Chondrocyte (in vitro differentiated cells): ENCODE data around the gene FREM3. TPM values are rescaled to one million over a fixed set of nuclear protein-coding genes. Genes with fewer than 3 reads are reported as not detected.
A peak's percentile ranks its signal among the peaks of the same experiment; 100 is the strongest.
"Not testable (repeated sequence)": the region's sequence is repeated elsewhere in the genome, so short reads cannot be mapped to it uniquely, and the experiment has no call there.

ENCODE experiments used
- DNase-seq: peaks from one replicate; pipeline ENCODE4 v3.0.0; 2021; ENCODE audit warnings: mixed read lengths, low spot score
- H3K27ac Mint-ChIP-seq: one replicate; pipeline ENCODE4 v1.8.0; 2021; ENCODE audit warnings: mild to moderate bottlenecking, moderate library complexity, mixed read lengths; ENCODE audit not compliant: unreplicated experiment
- H3K27me3 Mint-ChIP-seq: 2 replicates; pipeline ENCODE4 v1.8.0; 2021; ENCODE audit warnings: low read depth, mixed read lengths
- H3K36me3 Mint-ChIP-seq: 2 replicates; pipeline ENCODE4 v1.8.0; 2021; ENCODE audit warnings: low read depth, mixed read lengths
- H3K4me1 Mint-ChIP-seq: 2 replicates; pipeline ENCODE4 v1.8.0; 2021; ENCODE audit warnings: low read depth, mild to moderate bottlenecking, mixed read lengths
- H3K4me3 Mint-ChIP-seq: one replicate; pipeline ENCODE4 v1.8.0; 2021; ENCODE audit warnings: mild to moderate bottlenecking, moderate library complexity, mixed read lengths; ENCODE audit not compliant: unreplicated experiment
- H3K9me3 Mint-ChIP-seq: 2 replicates; pipeline ENCODE4 v1.8.0; 2021; ENCODE audit warnings: low read depth, mixed read lengths
- total RNA-seq: library from RNA; stranded (reverse); gene quantifications from 3 replicates; pipeline ENCODE4 v1.2.1, GENCODE V29; 2021
- TF ChIP-seq, protein P1 (sequence below): fragments of 200-600 bp; sonication (generic); IDR thresholded peaks from 2 replicates; pipeline ENCODE4 v1.5.0; 2021; ENCODE audit warnings: antibody characterized with exemption, mild to moderate bottlenecking, moderate library complexity

Gene FREM3
- total RNA-seq, 1 donor from 2014 or later, result not detected

DNA sequence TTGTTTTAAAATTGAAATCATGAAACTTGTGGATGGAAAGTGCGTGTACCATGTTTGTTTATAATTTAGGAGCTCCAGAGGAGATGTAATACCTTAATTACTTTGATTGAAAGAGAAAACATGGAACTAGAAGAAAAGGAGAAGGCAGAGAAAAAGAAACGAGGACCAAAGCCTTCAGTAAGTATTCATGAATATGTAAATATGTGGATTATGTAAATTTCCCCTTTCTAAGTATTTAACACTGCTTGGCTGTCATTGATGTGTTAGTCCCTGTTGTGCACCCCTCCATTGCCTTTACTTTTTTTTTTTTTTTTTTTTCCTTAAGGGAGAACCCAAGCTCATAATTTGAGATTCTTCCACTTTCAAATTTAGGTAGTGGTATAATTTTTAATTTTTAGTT, 150.5 kb downstream of the FREM3 start:
- peaks cover 3% of the 10 kb centered on the region for H3K4me1 Mint-ChIP-seq
- no peaks in the 10 kb centered on the region for H3K9me3 Mint-ChIP-seq
- no peak for DNase-seq
- H3K4me3 Mint-ChIP-seq, result no peak overlapping the region
- H3K27ac Mint-ChIP-seq, result no peak overlapping the region
- peaks cover 48% of the 10 kb centered on the region for H3K36me3 Mint-ChIP-seq
- TF ChIP-seq, protein P1, sequence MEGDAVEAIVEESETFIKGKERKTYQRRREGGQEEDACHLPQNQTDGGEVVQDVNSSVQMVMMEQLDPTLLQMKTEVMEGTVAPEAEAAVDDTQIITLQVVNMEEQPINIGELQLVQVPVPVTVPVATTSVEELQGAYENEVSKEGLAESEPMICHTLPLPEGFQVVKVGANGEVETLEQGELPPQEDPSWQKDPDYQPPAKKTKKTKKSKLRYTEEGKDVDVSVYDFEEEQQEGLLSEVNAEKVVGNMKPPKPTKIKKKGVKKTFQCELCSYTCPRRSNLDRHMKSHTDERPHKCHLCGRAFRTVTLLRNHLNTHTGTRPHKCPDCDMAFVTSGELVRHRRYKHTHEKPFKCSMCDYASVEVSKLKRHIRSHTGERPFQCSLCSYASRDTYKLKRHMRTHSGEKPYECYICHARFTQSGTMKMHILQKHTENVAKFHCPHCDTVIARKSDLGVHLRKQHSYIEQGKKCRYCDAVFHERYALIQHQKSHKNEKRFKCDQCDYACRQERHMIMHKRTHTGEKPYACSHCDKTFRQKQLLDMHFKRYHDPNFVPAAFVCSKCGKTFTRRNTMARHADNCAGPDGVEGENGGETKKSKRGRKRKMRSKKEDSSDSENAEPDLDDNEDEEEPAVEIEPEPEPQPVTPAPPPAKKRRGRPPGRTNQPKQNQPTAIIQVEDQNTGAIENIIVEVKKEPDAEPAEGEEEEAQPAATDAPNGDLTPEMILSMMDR, result no peak
- H3K27me3 Mint-ChIP-seq, result no peaks in the 10 kb centered on the region

DNA sequence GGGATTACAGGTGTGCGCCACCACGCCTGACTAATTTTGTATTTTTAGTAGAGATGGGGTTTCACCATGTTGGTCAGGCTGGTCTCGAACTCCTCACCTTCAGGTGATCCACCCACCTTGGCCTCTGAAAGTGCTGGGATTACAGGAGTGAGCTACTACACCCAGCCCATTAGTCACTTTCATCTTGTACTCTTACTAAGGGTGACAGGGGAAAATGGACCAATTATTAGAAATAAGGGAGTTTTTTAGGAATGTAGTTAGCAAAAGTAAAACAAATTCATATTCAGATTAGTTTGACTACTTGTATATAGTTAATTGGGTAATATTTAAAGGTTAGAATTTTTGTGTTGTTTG, 160.8 kb downstream of the FREM3 start:
- H3K4me3 Mint-ChIP-seq, result no peak overlapping the region
- no peaks in the 10 kb centered on the region for H3K4me1 Mint-ChIP-seq
- TF ChIP-seq, protein P1, result no peak
- DNase-seq, result no peak
- H3K27ac Mint-ChIP-seq, result no peak overlapping the region
- H3K9me3 Mint-ChIP-seq, result no peaks in the 10 kb centered on the region
- H3K27me3 Mint-ChIP-seq, result no peaks in the 10 kb centered on the region
- H3K36me3 Mint-ChIP-seq, result peaks cover 56% of the 10 kb centered on the region

DNA sequence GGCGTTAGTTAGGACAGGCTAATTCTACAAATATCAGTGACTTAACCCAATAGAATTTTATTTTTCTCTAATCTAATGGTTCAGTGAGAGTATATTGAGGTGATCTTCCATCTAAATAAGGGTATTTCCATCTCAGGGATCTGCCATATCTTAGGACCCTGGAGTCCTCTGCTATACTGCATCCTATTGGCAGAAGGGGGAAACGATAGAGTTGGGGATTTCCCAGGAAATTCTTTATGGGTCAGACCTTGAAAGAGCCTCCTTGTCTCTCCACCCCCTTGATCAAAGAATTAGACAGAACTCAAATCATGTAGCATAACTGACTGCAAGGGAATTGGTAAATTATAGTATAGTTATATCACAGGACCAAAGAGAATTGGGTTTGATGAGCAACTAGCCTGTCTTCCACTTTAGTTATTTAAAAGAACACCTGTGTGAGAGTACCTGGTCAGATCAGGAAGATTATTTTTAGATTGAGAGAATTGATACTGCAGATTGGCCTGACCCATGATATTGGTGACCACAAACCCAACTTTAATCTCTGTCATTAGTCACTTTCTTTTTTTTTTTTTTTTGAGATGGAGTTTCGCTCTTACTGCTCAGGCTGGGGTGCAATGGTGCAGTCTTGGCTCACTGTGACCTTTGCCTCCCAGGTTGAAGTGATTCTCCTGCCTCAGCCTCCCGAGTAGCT, 161.4 kb downstream of the FREM3 start:
- no peaks in the 10 kb centered on the region for H3K4me1 Mint-ChIP-seq
- DNase-seq, result no peak
- no peak overlapping the region for H3K4me3 Mint-ChIP-seq
- no peak overlapping the region for H3K27ac Mint-ChIP-seq
- TF ChIP-seq, protein P1, result no peak
- H3K36me3 Mint-ChIP-seq, result peaks cover 54% of the 10 kb centered on the region
- no peaks in the 10 kb centered on the region for H3K27me3 Mint-ChIP-seq
- no peaks in the 10 kb centered on the region for H3K9me3 Mint-ChIP-seq

DNA sequence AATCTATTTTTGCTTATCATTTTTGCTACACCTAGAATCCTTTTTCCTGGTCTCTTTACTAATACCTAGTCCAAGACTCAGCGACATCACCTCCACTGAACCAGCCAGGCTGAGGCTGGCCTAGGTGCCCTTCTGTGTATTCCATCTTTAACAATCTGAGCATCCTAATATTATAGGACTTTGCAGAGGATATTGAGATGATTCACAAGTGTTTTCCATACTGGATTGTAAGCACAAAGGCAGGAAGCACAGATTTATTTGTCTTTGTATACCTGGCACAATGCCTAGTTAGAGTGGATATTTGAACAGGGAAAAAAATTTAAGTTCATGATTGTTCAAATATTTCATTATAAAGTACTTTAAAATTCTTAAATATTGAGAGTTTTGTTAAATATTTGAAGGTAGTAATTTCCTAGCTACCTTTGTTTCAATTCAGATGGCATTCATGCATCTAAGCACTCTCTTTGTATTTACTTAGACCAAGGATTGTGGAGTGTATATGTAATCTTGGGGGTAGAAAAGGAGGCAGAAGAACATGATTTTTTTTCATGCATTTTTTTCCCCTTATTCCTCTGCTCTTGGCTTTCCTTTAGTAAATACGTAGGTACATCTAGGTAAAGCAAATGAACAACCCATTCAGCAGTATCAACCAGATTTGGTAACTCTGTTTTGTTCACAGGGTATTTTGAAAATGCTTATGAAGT, 168.5 kb downstream of the FREM3 start:
- no peak overlapping the region for H3K4me3 Mint-ChIP-seq
- H3K27ac Mint-ChIP-seq, result no peak overlapping the region
- peaks cover 8% of the 10 kb centered on the region for H3K4me1 Mint-ChIP-seq
- no peak for DNase-seq
- TF ChIP-seq, protein P1, result peak; percentile 33
- no peaks in the 10 kb centered on the region for H3K9me3 Mint-ChIP-seq
- H3K27me3 Mint-ChIP-seq, result no peaks in the 10 kb centered on the region
- H3K36me3 Mint-ChIP-seq, result peaks cover 39% of the 10 kb centered on the region

DNA sequence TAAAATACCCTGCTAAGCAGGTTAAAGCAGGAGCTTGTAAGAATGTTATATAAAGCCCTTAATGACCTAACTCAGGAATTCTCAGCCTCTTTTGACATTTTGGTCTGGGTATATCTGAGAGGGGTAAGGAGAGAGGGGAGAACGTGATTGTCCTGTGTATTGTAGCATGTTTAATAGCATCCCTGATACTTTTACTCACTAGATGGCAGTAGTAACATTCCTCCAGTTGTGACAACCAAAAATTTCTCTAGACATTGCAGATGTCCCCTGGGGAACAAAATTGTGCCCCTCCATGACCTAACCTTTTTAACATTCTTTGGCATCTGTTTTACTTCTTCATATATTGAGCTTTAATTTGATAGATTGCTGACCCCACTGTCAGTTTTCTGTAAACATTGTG, 169.1 kb downstream of the FREM3 start:
- Mint-ChIP-seq H3K27ac (no peak overlapping the region), H3K36me3 (peaks cover 41% of the 10 kb centered on the region)

DNA sequence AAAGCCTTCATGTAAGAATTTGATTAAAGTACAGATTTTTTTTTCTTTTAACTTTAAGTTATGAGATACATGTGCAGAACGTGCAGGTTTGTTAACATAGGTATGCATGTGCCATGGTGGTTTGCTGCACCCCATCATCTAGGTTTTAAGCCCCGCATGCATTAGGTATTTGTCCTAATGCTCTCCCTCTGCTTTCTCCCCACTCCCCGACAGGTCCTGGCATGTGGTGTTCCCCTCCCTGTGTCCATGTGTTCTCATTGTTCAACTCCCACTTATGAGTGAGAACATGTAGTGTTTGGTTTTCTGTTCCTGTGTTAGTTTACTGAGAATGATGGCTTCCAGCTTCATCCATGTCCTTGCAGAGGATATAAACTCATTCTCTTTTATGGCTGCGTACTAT, 172.4 kb downstream of the FREM3 start:
- not testable (repeated sequence) for H3K27me3 Mint-ChIP-seq, H3K9me3 Mint-ChIP-seq, H3K27ac Mint-ChIP-seq, H3K4me3 Mint-ChIP-seq, DNase-seq, H3K4me1 Mint-ChIP-seq
- H3K36me3 Mint-ChIP-seq, result peaks cover 36% of the 10 kb centered on the region

More for the DNA sequence above, 169.1 kb downstream of the FREM3 start:
- TF ChIP-seq, protein P1, result peak; percentile 78
- Mint-ChIP-seq H3K4me1 (peaks cover 8% of the 10 kb centered on the region), H3K9me3 (no peaks in the 10 kb centered on the region), H3K4me3 (no peak overlapping the region), H3K27me3 (no peaks in the 10 kb centered on the region)
- no peak for DNase-seq
